Liver (tissue), 9 donors: ENCODE results near the gene DHRS2. TPM values are rescaled to one million over a fixed set of nuclear protein-coding genes. Genes with fewer than 3 reads are reported as not detected.

Source experiments
- DNase-seq: peaks from one replicate; pipeline ENCODE4 v3.0.0-alpha.2; 2017; ENCODE audit warnings: low spot score
- H3K27ac ChIP-seq, 2 donors: one replicate each; pipeline ENCODE4 v1.7.0; 2013; ENCODE audit warnings: inconsistent platforms in 2 of 2, low read length in 2 of 2, control low read depth in 1 of 2, low read depth in 1 of 2, mild to moderate bottlenecking in 1 of 2
- H3K27me3 ChIP-seq, 4 donors: one replicate each; pipeline versions ENCODE4 v1.6.1 to v1.7.0; 2013; ENCODE audit warnings: low read length in 3 of 4, inconsistent platforms in 1 of 4, mild to moderate bottlenecking in 1 of 4, moderate library complexity in 1 of 4; ENCODE audit not compliant: control insufficient read depth in 4 of 4, insufficient read depth in 4 of 4
- H3K36me3 ChIP-seq, 4 donors: one replicate each; pipeline versions ENCODE4 v1.6.1 to v1.7.0; 2013; ENCODE audit warnings: low read length in 3 of 4, mild to moderate bottlenecking in 3 of 4, low read depth in 1 of 4, moderate library complexity in 1 of 4; ENCODE audit not compliant: control insufficient read depth in 4 of 4, insufficient read depth in 3 of 4
- H3K4me1 ChIP-seq, 4 donors: one replicate each; pipeline versions ENCODE4 v1.6.1 to v1.7.0; 2013; ENCODE audit warnings: low read length in 3 of 4, mild to moderate bottlenecking in 3 of 4, moderate library complexity in 1 of 4; ENCODE audit not compliant: control insufficient read depth in 4 of 4, insufficient read depth in 4 of 4
- H3K4me3 ChIP-seq, 3 donors: one replicate each; pipeline versions ENCODE4 v1.6.1 to v1.7.0; 2013; ENCODE audit warnings: low read length in 3 of 3, control low read depth in 1 of 3, low read depth in 1 of 3, mild to moderate bottlenecking in 1 of 3
- H3K9ac ChIP-seq, 2 donors: one replicate each; pipeline ENCODE4 v1.7.0; 2013; ENCODE audit warnings: low read length in 2 of 2, mild to moderate bottlenecking in 2 of 2, moderate library complexity in 2 of 2, control low read depth in 1 of 2, low read depth in 1 of 2
- H3K9me3 ChIP-seq, 4 donors: one replicate each; pipeline versions ENCODE4 v1.6.1 to v1.7.0; 2013; ENCODE audit warnings: low read length in 3 of 4; ENCODE audit not compliant: control insufficient read depth in 4 of 4
- ATF3 ChIP-seq: IDR thresholded peaks from 2 replicates; pipeline ENCODE4 v1.6.1; 2016; ENCODE audit warnings: antibody characterized with exemption
- CTCF ChIP-seq: fragments of 150-350 bp; IDR thresholded peaks from 2 replicates; pipeline ENCODE4 v1.5.1; 2017; ENCODE audit warnings: improper control_type of control experiment, low read depth, low read length; ENCODE audit not compliant: missing input control
- EGR1 ChIP-seq, 2 donors: IDR thresholded peaks; 2 replicates each; pipeline ENCODE4 v1.6.1; 2016 to 2018; ENCODE audit warnings: antibody characterized with exemption in 2 of 2, low read depth in 2 of 2
- FOXA1 ChIP-seq: IDR thresholded peaks from 2 replicates; pipeline ENCODE4 v1.6.1; 2016; ENCODE audit warnings: antibody characterized with exemption
- FOXA2 ChIP-seq: IDR thresholded peaks from 2 replicates; pipeline ENCODE4 v1.6.1; 2016; ENCODE audit warnings: antibody characterized with exemption
- GABPA ChIP-seq, 2 donors: IDR thresholded peaks in 1 of 2; conservative IDR thresholded peaks in 1 of 2; 2 replicates each; pipeline ENCODE4 v1.6.1; 2016; ENCODE audit warnings: antibody characterized with exemption in 2 of 2, mild to moderate bottlenecking in 1 of 2, moderate library complexity in 1 of 2
- HNF4A ChIP-seq, 2 donors: conservative IDR thresholded peaks; 2 replicates each; pipeline ENCODE4 v1.6.1; 2016; ENCODE audit warnings: antibody characterized with exemption in 2 of 2, mild to moderate bottlenecking in 2 of 2
- HNF4G ChIP-seq: IDR thresholded peaks from 2 replicates; pipeline ENCODE4 v1.6.1; 2016; ENCODE audit warnings: antibody characterized with exemption
- JUND ChIP-seq, 2 donors: IDR thresholded peaks; 2 replicates each; pipeline ENCODE4 v1.6.1; 2016; ENCODE audit warnings: antibody characterized with exemption in 2 of 2
- MAX ChIP-seq: IDR thresholded peaks from 2 replicates; pipeline ENCODE4 v1.6.1; 2016; ENCODE audit warnings: antibody characterized with exemption
- NR2F2 ChIP-seq: IDR thresholded peaks from 2 replicates; pipeline ENCODE4 v1.6.1; 2016; ENCODE audit warnings: antibody characterized with exemption
- RAD21 ChIP-seq, 2 donors: IDR thresholded peaks; 2 replicates each; pipeline ENCODE4 v1.6.1; 2016; ENCODE audit warnings: antibody characterized with exemption in 2 of 2, mild to moderate bottlenecking in 2 of 2
- REST ChIP-seq: IDR thresholded peaks from 2 replicates; pipeline ENCODE4 v1.6.1; 2016; ENCODE audit warnings: antibody characterized with exemption, mild to moderate bottlenecking
- RXRA ChIP-seq, 2 donors: IDR thresholded peaks; 2 replicates each; pipeline ENCODE4 v1.6.1; 2017 to 2018; ENCODE audit warnings: antibody characterized with exemption in 2 of 2, mild to moderate bottlenecking in 1 of 2
- SP1 ChIP-seq: IDR thresholded peaks from 2 replicates; pipeline ENCODE4 v1.6.1; 2018; ENCODE audit warnings: antibody characterized with exemption, mild to moderate bottlenecking
- TAF1 ChIP-seq: conservative IDR thresholded peaks from 2 replicates; pipeline ENCODE4 v1.6.1; 2016; ENCODE audit warnings: antibody characterized with exemption, mild to moderate bottlenecking
- YY1 ChIP-seq: IDR thresholded peaks from 2 replicates; pipeline ENCODE4 v1.6.1; 2016; ENCODE audit warnings: antibody characterized with exemption, mild to moderate bottlenecking
- ZBTB33 ChIP-seq: IDR thresholded peaks from 2 replicates; pipeline ENCODE4 v1.6.1; 2016; ENCODE audit warnings: antibody characterized with exemption
- WGBS: extraction: QIAGEN DNeasy Blood & Tissue Kit; methylation state at CpG from one replicate; pipeline ENCODE4 v1.1.7; 2013; 5-methylcytosine and 5-hydroxymethylcytosine counted together
- polyA plus RNA-seq, 2 donors: library from polyadenylated mRNA; stranded (reverse) in 1 of 2; unstranded in 1 of 2; fragments of 200-250 nt in 1 of 2; fragments of >200 nt in 1 of 2; fragmentation: Nextera tagmentation in 1 of 2; extraction: Ambion mirVana in 1 of 2; gene quantifications; one replicate each; pipeline versions ENCODE4 v1.2.1 to v1.2.3, GENCODE V29; 2013 to 2015
- total RNA-seq, 2 donors: library from RNA; depleted of rRNA; stranded (reverse); fragments of >200 nt; gene quantifications; one replicate each; pipeline ENCODE4 v1.2.3, GENCODE V29; 2014
- donor health status: healthy.
- donor health status: healthy.
- donor health status: healthy.
- donor health status: healthy.
- donor health status: healthy.

The DHRS2 gene
- total and polyA plus RNA-seq, 4 donors: 0.33 to 1.0 (median 0.62) TPM

GRCh38 chr14:23600322-23600707, 35.8 kb upstream of the DHRS2 start:
- 87% methylated on average over 2 of the region's 2 CpGs for WGBS
- H3K4me1 ChIP-seq: no peaks in the 10 kb centered on the region
- DNase-seq: no peak
- no peaks in the 10 kb centered on the region for H3K27me3 ChIP-seq
- H3K4me3 ChIP-seq: no peak overlapping the region
- H3K36me3 ChIP-seq: no peaks in the 10 kb centered on the region
- no peak overlapping the region for H3K9ac ChIP-seq
- TF ChIP-seq FOXA1 (no peak), YY1 (no peak), REST (no peak), NR2F2 (no peak), TAF1 (no peak), GABPA (IDR thresholded peaks at IDR 0.05 in 1 of 2, conservative IDR thresholded peaks at IDR 0.05 in 1 of 2) (no peak), MAX (no peak), RAD21 (IDR thresholded peaks at IDR 0.05) (no peak), ATF3 (no peak), CTCF (no peak), FOXA2 (no peak), EGR1 (IDR thresholded peaks at IDR 0.05; ENCODE audit: low read depth in 2 of 2) (no peak), HNF4A (conservative IDR thresholded peaks at IDR 0.05) (no peak), ZBTB33 (no peak), RXRA (IDR thresholded peaks at IDR 0.05) (no peak), HNF4G (no peak), JUND (IDR thresholded peaks at IDR 0.05) (no peak), SP1 (no peak)
- no peaks in the 10 kb centered on the region for H3K9me3 ChIP-seq
- no peak overlapping the region for H3K27ac ChIP-seq

GRCh38 chr14:23600806-23601205, 35.4 kb upstream of the DHRS2 start:
- no peaks in the 10 kb centered on the region for H3K27me3 ChIP-seq
- no peak overlapping the region for H3K9ac ChIP-seq
- H3K4me3 ChIP-seq: no peak overlapping the region
- 97% methylated on average over 1 of the region's 1 CpG for WGBS
- no peaks in the 10 kb centered on the region for H3K36me3 ChIP-seq
- H3K27ac ChIP-seq: no peak overlapping the region
- H3K9me3 ChIP-seq: no peaks in the 10 kb centered on the region
- no peaks in the 10 kb centered on the region for H3K4me1 ChIP-seq
- no peak for DNase-seq
- TF ChIP-seq TAF1 (no peak), RAD21 (IDR thresholded peaks at IDR 0.05) (no peak), FOXA2 (no peak), GABPA (IDR thresholded peaks at IDR 0.05 in 1 of 2, conservative IDR thresholded peaks at IDR 0.05 in 1 of 2) (no peak), CTCF (no peak), REST (no peak), MAX (no peak)
